Measurements from ENCODE around the gene RIPK1.
A peak's percentile ranks its signal among the peaks of the same experiment; 100 is the strongest.
"Not testable (repeated sequence)": the region's sequence is repeated elsewhere in the genome, so short reads cannot be mapped to it uniquely, and the experiment has no call there.

RIPK1 gene

GRCh38 chr6:3133515-3133914 is 65.2 kb downstream of the RIPK1 start:
- DNase-seq, result no peak

GRCh38 chr6:3135668-3136291 is 67.5 kb downstream of the RIPK1 start:
- no peak for DNase-seq

GRCh38 chr6:3136292-3137011 is 68.2 kb downstream of the RIPK1 start:
- DNase-seq, result no peak

DNA sequence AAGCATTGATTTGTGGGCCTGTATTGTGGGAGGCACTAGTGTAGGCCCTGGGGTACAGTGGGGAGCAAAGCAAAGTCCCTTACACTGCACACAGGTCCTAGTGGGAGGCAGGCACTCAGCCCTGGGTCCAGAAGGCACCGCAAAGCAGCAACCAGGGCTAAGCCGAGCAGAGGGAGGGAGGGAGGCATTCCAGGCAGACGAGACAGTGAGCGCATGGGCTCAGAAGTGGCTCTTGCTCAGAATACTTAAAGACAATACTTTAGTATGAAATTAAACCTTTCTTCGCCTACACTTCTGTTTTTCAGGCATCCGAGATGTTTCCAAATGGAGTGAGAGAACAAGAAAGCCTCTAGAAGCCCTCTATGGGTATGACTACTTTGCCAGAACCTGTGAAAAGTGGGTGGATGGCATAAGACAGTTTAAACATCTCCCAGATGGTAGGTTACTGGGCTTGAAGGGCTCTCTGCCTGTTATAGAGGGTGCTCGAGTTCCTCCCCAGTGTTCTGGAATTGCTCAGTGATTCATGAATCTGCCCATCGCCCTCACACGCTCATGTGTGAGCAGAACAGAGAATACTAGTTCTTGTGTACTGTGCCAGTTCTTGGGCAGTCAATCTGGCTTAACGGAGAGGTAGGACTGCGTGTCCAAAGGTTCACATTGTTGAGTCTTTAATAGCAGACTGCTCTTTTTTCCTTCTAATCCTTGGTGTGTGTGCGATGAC is 68.9 kb downstream of the RIPK1 start:
- peak in 2 of 56 donors; percentile 10 to 22 for DNase-seq

GRCh38 chr6:3137873-3138272 is 69.6 kb downstream of the RIPK1 start:
- DNase-seq, result not testable (repeated sequence)

DNA sequence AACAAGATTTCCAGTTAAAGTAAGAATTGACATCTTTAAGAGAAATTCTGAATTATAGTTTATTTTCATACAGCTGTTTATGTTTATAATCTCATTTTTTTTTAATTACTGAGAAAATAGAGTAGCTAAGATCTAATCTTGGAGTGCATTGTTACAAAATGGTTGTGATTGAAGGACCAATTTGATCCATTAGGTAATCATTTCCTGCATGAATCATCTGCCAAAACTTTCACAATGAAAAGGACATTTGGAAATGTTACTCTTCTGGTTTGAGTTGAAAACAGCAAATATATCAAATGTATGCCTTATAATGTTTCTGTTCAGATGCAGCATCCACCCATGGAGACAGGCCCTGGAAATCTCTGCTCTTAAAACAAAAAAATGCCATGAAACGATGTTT is 70.0 kb downstream of the RIPK1 start:
- DNase-seq, result no peak

GRCh38 chr6:3139090-3139903 is 71.0 kb downstream of the RIPK1 start:
- DNase-seq, result peak in 6 of 56 donors; percentile 9 to 35 (median 17)

GRCh38 chr6:3140201-3140600 is 71.9 kb downstream of the RIPK1 start:
- no peak for DNase-seq

GRCh38 chr6:3142536-3142935 is 74.2 kb downstream of the RIPK1 start:
- DNase-seq, result no peak

GRCh38 chr6:3143158-3143557 is 74.9 kb downstream of the RIPK1 start:
- DNase-seq, result no peak

GRCh38 chr6:3144571-3144970 is 76.3 kb downstream of the RIPK1 start:
- DNase-seq, result no peak

GRCh38 chr6:3147914-3148757 is 79.8 kb downstream of the RIPK1 start:
- no peak for DNase-seq

DNA sequence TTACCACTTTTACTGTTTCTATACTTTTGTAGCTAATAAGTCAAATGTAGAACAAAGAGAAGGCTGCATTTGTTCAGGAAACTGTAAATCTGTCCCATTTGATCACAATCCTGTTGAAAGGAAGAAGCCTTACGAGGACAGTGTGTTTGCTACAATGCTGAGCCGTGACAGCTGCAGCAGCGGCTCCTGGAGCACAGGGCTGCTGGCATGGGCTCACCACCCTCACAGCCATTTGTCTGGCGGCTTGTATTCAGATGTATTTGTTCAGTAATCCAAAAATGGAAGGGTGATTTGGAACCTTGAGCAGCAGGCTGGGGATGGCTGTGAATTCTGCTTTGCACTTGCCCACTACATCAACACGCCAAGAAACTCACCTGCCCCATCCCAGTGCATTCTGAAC is 83.4 kb downstream of the RIPK1 start:
- DNase-seq, result peak in 1 of 56 donors; percentile 7

DNA sequence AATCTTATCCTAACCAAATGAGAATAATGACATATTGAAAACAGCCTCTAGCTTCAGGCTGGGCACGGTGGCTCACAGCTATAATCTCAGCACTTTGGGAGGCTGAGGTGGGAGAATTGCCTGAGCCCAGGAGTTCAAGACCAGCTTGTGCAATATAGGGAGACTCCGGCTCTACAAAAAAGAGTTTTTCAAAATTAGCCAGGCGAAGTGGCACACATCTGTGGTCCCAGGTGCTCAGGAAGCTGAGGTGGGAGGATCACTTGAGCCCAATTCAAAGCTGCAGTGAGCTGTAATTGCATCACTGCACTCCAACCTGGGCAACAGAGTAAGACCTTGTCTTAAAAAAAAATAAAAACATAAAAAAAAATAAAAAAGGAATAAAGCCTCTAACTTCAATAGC is 84.4 kb downstream of the RIPK1 start:
- DNase-seq, result no peak

DNA sequence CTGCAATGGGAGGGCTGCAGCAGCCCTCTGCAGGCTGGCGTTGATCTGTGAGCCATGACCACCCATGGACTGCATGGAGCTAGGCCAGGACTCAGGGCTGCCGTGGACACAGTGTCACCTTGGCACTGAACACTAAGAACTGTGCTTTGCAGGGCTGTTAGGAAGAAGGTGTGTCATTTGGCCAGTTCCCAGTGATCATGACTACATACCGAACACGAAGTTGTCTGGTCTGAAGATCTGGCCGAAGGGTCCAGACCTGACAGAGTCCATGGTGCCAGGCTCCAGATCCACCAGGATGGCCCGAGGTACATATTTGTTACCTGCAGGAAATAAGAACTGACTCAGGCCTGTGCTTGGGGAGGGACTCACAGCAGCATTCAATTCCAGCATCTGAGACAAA is 87.1 kb downstream of the RIPK1 start:
- not testable (repeated sequence) for DNase-seq

GRCh38 chr6:3156184-3157130 is 88.2 kb downstream of the RIPK1 start:
- DNase-seq, result peak in 23 of 56 donors; percentile 5 to 47 (median 22)

DNA sequence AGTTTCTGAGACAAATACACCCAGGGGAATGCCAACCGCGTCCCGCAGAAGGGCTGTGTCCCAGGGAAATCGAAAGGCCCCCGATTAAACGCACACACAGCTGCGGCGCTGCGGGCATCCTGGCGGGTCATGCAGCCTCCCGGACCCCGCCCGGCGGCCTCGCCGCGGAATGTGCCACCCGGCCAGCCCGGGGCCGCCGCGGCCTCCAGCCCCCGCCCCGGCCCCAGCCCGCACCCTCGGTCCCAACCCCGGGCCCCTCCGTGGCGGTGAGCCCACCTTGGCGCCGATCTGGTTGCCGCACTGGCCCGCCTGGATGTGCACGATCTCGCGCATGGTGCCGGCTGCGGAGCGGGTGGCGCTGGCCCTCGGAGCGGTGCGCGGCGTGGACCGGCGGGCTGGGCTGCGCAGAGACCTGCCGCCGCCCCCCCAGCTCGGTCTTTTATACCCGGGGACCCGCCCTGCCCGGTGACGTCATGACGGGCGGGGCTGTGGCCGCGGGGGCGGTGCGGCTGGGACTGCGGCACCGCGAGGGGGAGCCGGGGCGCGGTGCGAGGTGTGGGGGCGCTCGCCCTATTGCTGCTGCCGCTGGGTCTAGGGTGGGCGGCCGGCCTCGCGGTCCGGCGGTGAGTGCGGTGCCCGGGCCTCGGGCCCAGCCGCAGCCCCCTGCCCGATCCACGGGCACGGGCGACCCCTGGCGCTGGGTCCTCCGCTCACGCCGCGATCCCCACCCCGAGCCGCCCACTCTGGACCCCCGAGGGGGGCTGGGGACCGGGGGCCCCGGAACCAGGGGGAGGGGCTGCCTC is 89.0 kb downstream of the RIPK1 start, which contains the start of gene TUBB2A:
Gene TUBB2A (minus strand): TSS at position 414 of the 803 bp plus-strand sequence. CDS start 81 bp downstream, at position 333.
- DNase-seq, result peak in 55 of 56 donors; percentile 13 to 93 (median 70)
